ENCODE measurements around the gene FBXL15. TPM values are rescaled to one million over a fixed set of nuclear protein-coding genes. Genes with fewer than 3 reads are reported as not detected.

FBXL15 gene
- total and polyA plus RNA-seq, 9 of the 15 experiments (the other 6 are each of a cell fraction or from before 2014, with no cell fraction given), result 0.08 to 25.9 (median 3.5) TPM

DNA sequence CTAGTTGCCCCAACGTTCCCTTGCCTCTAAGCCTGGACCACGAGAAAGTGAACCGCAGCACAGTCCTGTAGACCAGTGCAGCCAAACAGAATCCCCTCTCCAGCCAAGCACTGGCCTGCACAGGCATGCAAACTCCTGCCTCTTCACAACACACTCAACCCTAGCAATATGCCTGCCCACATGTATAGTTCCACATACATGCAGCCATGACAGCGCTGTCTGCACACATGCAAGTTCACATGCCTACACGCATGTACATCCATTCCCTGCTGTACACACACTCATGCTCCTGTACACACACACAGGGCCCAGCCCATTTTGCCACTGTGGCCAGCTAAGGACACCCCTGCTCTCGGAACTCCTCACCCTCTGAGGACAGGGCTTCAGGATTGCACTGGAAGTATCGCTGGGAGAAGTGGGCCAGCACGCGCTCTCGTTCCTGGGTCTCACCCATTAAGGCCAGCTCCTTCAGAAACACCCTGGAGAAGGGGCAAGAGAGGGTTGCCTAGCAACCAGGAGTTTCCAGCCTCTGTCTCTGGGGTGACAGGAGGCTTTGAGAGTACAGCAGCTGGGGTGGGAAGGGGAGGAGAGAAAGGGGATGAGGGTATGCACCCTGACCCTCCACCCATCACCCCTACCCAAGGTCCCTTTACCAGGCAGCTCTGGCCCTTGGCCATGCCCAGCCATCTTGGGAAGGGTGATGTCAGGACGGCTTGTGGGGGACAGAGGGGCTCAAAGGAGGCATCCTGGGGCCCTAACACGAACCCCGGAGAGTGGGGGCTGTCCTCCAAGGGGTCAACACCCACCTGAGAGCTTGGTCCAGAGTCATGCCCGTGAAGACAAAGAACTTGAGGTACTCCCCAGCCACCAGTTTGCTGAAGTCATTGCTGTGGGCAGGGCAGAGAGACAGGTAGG is 9.0 kb upstream of the FBXL15 start:
- WGBS (ENCODE audit: insufficient coverage, low coverage, missing lambda C conversion rate), result 16% methylated on average over 14 of the region's 14 CpGs
- intact Hi-C loops (cut with micrococcal nuclease) (no loop called here), in situ Hi-C loops (cut with MboI) (no loop called here)
- no peaks in the 10 kb centered on the region for H4K20me1 ChIP-seq (replicated peaks; ENCODE audit: control insufficient read depth, insufficient read depth, low read length)
- peaks cover 10 to 49% of the 10 kb centered on the region in 2 experiments; a peak in 3 of 5 replicates for H3K27me3 ChIP-seq (ENCODE audit: control insufficient read depth in 2 of 2, insufficient read depth in 2 of 2, low read length in 2 of 2)
- no peaks in the 10 kb centered on the region for H3K9me3 ChIP-seq (replicated peaks; ENCODE audit: control insufficient read depth, insufficient read depth, low read depth, low read length)
- BruUV-seq (replicated peaks), result no TSS peak
- DNase-seq (ENCODE audit: extremely low read depth in 1 of 4, low spot score in 3 of 4) (no peak), ATAC-seq (no peak), FAIRE-seq (no peak)
- no peak overlapping the region for H2AFZ ChIP-seq (ENCODE audit: low read depth, low read length)
- H3K4me2 ChIP-seq (ENCODE audit: insufficient read depth, low read length), result no peak overlapping the region
- no peaks in the 10 kb centered on the region for H3K9me1 ChIP-seq (ENCODE audit: control insufficient read depth, insufficient read depth, low read length)
- H3K4me3 ChIP-seq, result no peak overlapping the region
- no peaks in the 10 kb centered on the region for H3K36me3 ChIP-seq (ENCODE audit: control insufficient read depth, insufficient read depth, low read length)
- CTCF ChIA-PET (ENCODE audit: low intra/inter-chr PET ratio), result no interaction called here
- H3K4me1 ChIP-seq (replicated peaks in 1 of 2; ENCODE audit: control insufficient read depth in 2 of 2, insufficient read depth in 2 of 2, low read length in 2 of 2), result peaks cover 0 to 34% of the 10 kb centered on the region in 2 experiments; a peak in 3 of 5 replicates
- POLR2A ChIA-PET, result interaction anchor here (0.6 to 1.4 kb wide), 2 partner anchors 11 to 254 kb away, joined by 3 read pairs; no protein-coding TSS in a partner anchor
- H3K9ac ChIP-seq (ENCODE audit: insufficient read depth in 1 of 2, low read depth in 2 of 2, low read length in 2 of 2), result no peak overlapping the region
- no peak overlapping the region for H3K27ac ChIP-seq (ENCODE audit: extremely low read depth, low read depth, low read length)
- no peaks in the 10 kb centered on the region for H3K79me2 ChIP-seq (ENCODE audit: control insufficient read depth, insufficient read depth, low read length)
- TF ChIP-seq PYGO2 (tag; IDR thresholded peaks at IDR 0.05) (no peak), RFX1 (IDR thresholded peaks at IDR 0.05) (peak; percentile 79)

DNA sequence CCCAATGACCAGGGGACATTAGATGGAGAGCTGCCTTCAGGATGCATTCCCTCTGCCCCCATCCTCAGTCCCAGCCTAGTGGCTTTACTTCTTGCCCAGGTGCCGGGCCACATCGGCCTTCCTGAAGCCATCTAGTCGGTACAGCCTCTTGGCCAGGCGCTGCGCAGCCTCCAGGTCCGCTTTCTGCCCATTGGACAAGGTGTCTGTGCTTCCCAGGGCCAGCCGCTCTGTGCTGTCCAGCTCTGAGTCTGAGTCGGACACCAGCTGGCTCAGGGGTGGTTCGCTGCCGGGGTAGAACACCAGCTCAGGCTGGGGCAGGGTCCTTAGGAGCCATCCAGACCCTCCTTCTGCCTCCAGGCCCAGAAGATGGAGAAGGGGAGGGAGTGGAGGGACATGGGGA is 8.3 kb upstream of the FBXL15 start:
- Histone ChIP-seq H3K4me1 (replicated peaks in 1 of 2; ENCODE audit: control insufficient read depth in 2 of 2, insufficient read depth in 2 of 2, low read length in 2 of 2) (peaks cover 0 to 37% of the 10 kb centered on the region in 2 experiments; a peak in 3 of 5 replicates), H3K9me3 (replicated peaks; ENCODE audit: control insufficient read depth, insufficient read depth, low read depth, low read length) (no peaks in the 10 kb centered on the region), H3K27me3 (ENCODE audit: control insufficient read depth in 2 of 2, insufficient read depth in 2 of 2, low read length in 2 of 2) (peaks cover 10 to 49% of the 10 kb centered on the region in 2 experiments; a peak in 3 of 5 replicates), H3K4me3 (no peak overlapping the region), H4K20me1 (replicated peaks; ENCODE audit: control insufficient read depth, insufficient read depth, low read length) (no peaks in the 10 kb centered on the region), H3K36me3 (ENCODE audit: control insufficient read depth, insufficient read depth, low read length) (no peaks in the 10 kb centered on the region), H3K4me2 (ENCODE audit: insufficient read depth, low read length) (no peak overlapping the region), H2AFZ (ENCODE audit: low read depth, low read length) (no peak overlapping the region), H3K9me1 (ENCODE audit: control insufficient read depth, insufficient read depth, low read length) (no peaks in the 10 kb centered on the region), H3K27ac (ENCODE audit: extremely low read depth, low read depth, low read length) (no peak overlapping the region), H3K79me2 (ENCODE audit: control insufficient read depth, insufficient read depth, low read length) (no peaks in the 10 kb centered on the region), H3K9ac (ENCODE audit: insufficient read depth in 1 of 2, low read depth in 2 of 2, low read length in 2 of 2) (no peak overlapping the region; a peak in 1 of 4 replicates)
- FAIRE-seq, result no peak
- CTCF ChIA-PET (ENCODE audit: low intra/inter-chr PET ratio), result no interaction called here
- DNase-seq (ENCODE audit: extremely low read depth in 1 of 4, low spot score in 3 of 4), result no peak
- in situ Hi-C loops (cut with MboI), result no loop called here
- ATAC-seq, result no peak
- intact Hi-C loops (cut with micrococcal nuclease), result no loop called here
- no TSS peak for BruUV-seq (replicated peaks)
- POLR2A ChIA-PET, result interaction anchor here (0.8 to 1.4 kb wide), 2 partner anchors 9 to 10 kb away, joined by 3 read pairs; no protein-coding TSS in a partner anchor
- WGBS (ENCODE audit: insufficient coverage, low coverage, missing lambda C conversion rate), result 19% methylated on average over 6 of the region's 10 CpGs
- TF ChIP-seq PHF21A (IDR thresholded peaks at IDR 0.05; ENCODE audit: borderline replicate concordance, low read depth) (no peak), ZBTB8A (IDR thresholded peaks at IDR 0.05; ENCODE audit: partially characterized antibody) (no peak), NFE2L1 (tag; IDR thresholded peaks at IDR 0.05; ENCODE audit: borderline replicate concordance, low read depth) (no peak), ZNF583 (CRISPR knock-in tag; IDR thresholded peaks at IDR 0.05) (no peak), FOXK2 (conservative IDR thresholded peaks at IDR 0.05 in 1 of 2, IDR thresholded peaks at IDR 0.05 in 1 of 2; ENCODE audit: low read depth in 2 of 2) (no peak), NCOA4 (IDR thresholded peaks at IDR 0.05; ENCODE audit: partially characterized antibody) (no peak)
- TF ChIP-seq, protein P1, sequence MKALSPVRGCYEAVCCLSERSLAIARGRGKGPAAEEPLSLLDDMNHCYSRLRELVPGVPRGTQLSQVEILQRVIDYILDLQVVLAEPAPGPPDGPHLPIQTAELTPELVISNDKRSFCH (CRISPR knock-in tag; IDR thresholded peaks at IDR 0.05), result no peak
- TF ChIP-seq, protein P1 (tag; IDR thresholded peaks at IDR 0.05), result no peak
- TF ChIP-seq, protein P2, sequence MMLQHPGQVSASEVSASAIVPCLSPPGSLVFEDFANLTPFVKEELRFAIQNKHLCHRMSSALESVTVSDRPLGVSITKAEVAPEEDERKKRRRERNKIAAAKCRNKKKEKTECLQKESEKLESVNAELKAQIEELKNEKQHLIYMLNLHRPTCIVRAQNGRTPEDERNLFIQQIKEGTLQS (IDR thresholded peaks at IDR 0.05), result no peak
- TF ChIP-seq, protein P2 (CRISPR knock-in tag; conservative IDR thresholded peaks at IDR 0.05), result no peak
- TF ChIP-seq, protein P3, sequence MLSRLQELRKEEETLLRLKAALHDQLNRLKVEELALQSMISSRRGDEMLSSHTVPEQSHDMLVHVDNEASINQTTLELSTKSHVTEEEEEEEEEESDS (CRISPR knock-in tag; IDR thresholded peaks at IDR 0.05), result no peak
